Spleen (tissue), 7 donors: ENCODE results near the gene FTO.

ENCODE experiments used
- CTCF ChIP-seq, 11 experiments: fragments of 200-600 bp in 7 of 11; fragments of 450-650 bp in 4 of 11; sonication (generic) in 4 of 11; IDR thresholded peaks in 8 of 11; conservative IDR thresholded peaks in 3 of 11; 1 replicate in 7 of 11; 2 replicates in 4 of 11; pipeline versions ENCODE4 v1.4.0 to v1.8.0; 2016 to 2021; ENCODE audit warnings: antibody characterized with exemption in 11 of 11, inconsistent platforms in 4 of 11, mild to moderate bottlenecking in 1 of 11
- POLR2A ChIP-seq, 3 donors: fragments of 450-650 bp; IDR thresholded peaks; one replicate each; pipeline ENCODE4 v1.5.1; 2017; ENCODE audit warnings: antibody characterized with exemption in 3 of 3, mild to moderate bottlenecking in 1 of 3
- POLR2AphosphoS5 ChIP-seq, 3 donors: sonication (generic); formaldehyde crosslinking; IDR thresholded peaks; one replicate each; pipeline ENCODE4 v1.5.1; 2017; ENCODE audit warnings: antibody characterized with exemption in 3 of 3
- donor health status: DM: no; HTN: no; CAD: no; lungs with moderate emphysema.
- donor health status: DM: no; HTN: no; CAD: no.
- donor health status: DM: no; HTN: no; CAD: no.

- TF ChIP-seq POLR2A (IDR thresholded peaks at IDR 0.05) (no peak), CTCF (IDR thresholded peaks at IDR 0.05 in 8 of 11, conservative IDR thresholded peaks at IDR 0.05 in 3 of 11) (no peak), POLR2AphosphoS5 (IDR thresholded peaks at IDR 0.05) (no peak)
Observed at GRCh38 chr16:54197758-54198157, 493.8 kb downstream of the FTO start.
